HL-60 (cell line): Measurements from ENCODE around the gene USP20.

Source experiments
- DNase-seq, 2 experiments: peaks; one replicate each; pipeline ENCODE4 v3.0.0-alpha.2; 2010 to 2020; ENCODE audit warnings: low read depth in 1 of 2, low spot score in 1 of 2
- H3K27ac ChIP-seq: fragments of 250-450 bp; sonication (Bioruptor Pico); replicated peaks from 2 replicates; pipeline ENCODE4 v1.5.1; 2020; ENCODE audit warnings: mild to moderate bottlenecking, moderate library complexity
- H3K27me3 ChIP-seq: fragments of 250-450 bp; sonication (Bioruptor Pico); 2 replicates; pipeline ENCODE4 v1.5.1; 2021; ENCODE audit warnings: mild to moderate bottlenecking, moderate library complexity; ENCODE audit not compliant: insufficient read depth, poor library complexity, severe bottlenecking
- H3K4me3 ChIP-seq: replicated peaks from 2 replicates; pipeline ENCODE4 v1.5.1; 2011; ENCODE audit warnings: mild to moderate bottlenecking, control low read depth, low read length; ENCODE audit not compliant: insufficient read depth
- GABPA ChIP-seq: IDR thresholded peaks from 2 replicates; pipeline ENCODE4 v1.6.1; 2012; ENCODE audit warnings: low read depth
- POLR2AphosphoS5 ChIP-seq: IDR thresholded peaks from 2 replicates; pipeline ENCODE4 v1.6.1; 2012; ENCODE audit warnings: low read depth
- SPI1 ChIP-seq: IDR thresholded peaks from 2 replicates; pipeline ENCODE4 v1.6.1; 2012; ENCODE audit warnings: low read depth, mild to moderate bottlenecking, borderline replicate concordance
- TF ChIP-seq, protein P1 (sequence below): IDR thresholded peaks from 2 replicates; pipeline ENCODE4 v1.6.1; 2012; ENCODE audit warnings: low read depth; ENCODE audit not compliant: insufficient replicate concordance
- TF ChIP-seq, protein P2 (sequence below): IDR thresholded peaks from one replicate; pipeline ENCODE4 v1.5.1; 2011; ENCODE audit warnings: low read length, control low read depth, inconsistent platforms; ENCODE audit not compliant: insufficient read depth

The USP20 gene

DNA sequence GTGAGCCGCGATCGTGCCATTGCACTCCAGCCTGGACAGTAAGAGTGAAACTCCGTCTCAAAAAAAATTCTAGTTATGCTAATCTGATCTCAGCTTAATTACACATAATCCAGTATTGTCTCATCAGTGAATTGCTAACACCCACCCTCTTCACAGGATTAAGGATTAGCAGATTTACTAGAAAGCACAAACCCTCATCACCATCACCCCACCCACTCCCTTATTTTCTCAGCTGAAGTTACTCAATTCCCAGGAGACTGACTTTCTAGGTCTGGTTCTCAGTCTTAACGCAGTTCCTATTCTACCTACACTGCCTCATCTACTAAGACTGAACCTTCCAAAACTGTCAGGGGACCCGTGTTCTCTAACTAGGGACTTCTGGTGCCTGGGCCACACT lies 23.3 kb upstream of the USP20 start:
- no peak for TF ChIP-seq SPI1
- TF ChIP-seq, protein P1, sequence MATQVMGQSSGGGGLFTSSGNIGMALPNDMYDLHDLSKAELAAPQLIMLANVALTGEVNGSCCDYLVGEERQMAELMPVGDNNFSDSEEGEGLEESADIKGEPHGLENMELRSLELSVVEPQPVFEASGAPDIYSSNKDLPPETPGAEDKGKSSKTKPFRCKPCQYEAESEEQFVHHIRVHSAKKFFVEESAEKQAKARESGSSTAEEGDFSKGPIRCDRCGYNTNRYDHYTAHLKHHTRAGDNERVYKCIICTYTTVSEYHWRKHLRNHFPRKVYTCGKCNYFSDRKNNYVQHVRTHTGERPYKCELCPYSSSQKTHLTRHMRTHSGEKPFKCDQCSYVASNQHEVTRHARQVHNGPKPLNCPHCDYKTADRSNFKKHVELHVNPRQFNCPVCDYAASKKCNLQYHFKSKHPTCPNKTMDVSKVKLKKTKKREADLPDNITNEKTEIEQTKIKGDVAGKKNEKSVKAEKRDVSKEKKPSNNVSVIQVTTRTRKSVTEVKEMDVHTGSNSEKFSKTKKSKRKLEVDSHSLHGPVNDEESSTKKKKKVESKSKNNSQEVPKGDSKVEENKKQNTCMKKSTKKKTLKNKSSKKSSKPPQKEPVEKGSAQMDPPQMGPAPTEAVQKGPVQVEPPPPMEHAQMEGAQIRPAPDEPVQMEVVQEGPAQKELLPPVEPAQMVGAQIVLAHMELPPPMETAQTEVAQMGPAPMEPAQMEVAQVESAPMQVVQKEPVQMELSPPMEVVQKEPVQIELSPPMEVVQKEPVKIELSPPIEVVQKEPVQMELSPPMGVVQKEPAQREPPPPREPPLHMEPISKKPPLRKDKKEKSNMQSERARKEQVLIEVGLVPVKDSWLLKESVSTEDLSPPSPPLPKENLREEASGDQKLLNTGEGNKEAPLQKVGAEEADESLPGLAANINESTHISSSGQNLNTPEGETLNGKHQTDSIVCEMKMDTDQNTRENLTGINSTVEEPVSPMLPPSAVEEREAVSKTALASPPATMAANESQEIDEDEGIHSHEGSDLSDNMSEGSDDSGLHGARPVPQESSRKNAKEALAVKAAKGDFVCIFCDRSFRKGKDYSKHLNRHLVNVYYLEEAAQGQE: no peak
- no peak for TF ChIP-seq GABPA
- TF ChIP-seq, protein P2, sequence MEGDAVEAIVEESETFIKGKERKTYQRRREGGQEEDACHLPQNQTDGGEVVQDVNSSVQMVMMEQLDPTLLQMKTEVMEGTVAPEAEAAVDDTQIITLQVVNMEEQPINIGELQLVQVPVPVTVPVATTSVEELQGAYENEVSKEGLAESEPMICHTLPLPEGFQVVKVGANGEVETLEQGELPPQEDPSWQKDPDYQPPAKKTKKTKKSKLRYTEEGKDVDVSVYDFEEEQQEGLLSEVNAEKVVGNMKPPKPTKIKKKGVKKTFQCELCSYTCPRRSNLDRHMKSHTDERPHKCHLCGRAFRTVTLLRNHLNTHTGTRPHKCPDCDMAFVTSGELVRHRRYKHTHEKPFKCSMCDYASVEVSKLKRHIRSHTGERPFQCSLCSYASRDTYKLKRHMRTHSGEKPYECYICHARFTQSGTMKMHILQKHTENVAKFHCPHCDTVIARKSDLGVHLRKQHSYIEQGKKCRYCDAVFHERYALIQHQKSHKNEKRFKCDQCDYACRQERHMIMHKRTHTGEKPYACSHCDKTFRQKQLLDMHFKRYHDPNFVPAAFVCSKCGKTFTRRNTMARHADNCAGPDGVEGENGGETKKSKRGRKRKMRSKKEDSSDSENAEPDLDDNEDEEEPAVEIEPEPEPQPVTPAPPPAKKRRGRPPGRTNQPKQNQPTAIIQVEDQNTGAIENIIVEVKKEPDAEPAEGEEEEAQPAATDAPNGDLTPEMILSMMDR: no peak
- TF ChIP-seq POLR2AphosphoS5: no peak
- no peak overlapping the region for H3K27ac ChIP-seq
- no peaks in the 10 kb centered on the region for H3K27me3 ChIP-seq
- DNase-seq: no peak
- no peak overlapping the region for H3K4me3 ChIP-seq

DNA sequence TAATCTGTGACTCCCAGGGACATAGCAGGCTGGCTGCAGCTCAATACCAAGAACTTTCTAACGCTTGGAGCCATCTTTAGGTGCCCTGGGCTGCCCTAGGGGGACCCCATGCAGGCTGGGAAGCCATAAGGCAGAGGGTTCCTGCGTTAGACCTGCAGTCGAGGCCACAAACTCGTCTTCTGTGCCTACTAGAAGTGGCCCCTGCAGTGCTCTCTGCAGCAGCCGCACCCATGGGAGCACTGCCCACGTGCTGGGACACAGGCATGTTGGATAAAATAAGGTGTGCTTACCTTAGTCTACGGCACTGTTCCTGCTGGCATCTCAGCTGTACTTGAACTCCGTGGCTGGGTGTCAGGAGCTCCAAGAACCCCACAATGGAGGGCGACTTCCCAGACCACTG lies 22.9 kb upstream of the USP20 start:
- DNase-seq: no peak
- Histone ChIP-seq H3K27ac (no peak overlapping the region), H3K4me3 (no peak overlapping the region), H3K27me3 (no peaks in the 10 kb centered on the region)
- TF ChIP-seq POLR2AphosphoS5: peak; percentile 79
- TF ChIP-seq, protein P2: no peak
- TF ChIP-seq GABPA: no peak

DNA sequence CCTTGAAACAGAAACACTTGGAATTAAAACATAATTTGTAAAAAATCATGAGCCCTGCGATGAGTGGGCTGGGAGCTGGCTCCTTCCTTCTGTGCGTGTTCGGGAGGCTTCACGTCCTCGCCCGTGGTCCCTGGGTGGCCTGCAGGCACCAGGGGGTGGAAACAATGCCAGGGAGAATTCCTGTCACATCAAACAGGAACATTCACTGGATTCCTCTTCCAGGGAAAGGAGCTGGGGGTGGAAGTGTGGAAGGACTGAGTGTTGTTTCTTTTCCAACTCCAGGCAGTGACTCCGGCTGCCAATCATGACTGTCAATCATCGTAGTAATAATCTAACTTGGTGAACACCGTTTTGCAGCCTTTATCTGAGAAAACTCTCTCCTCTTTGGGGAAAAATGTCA lies 21.6 kb upstream of the USP20 start:
- no peak for DNase-seq
- Histone ChIP-seq H3K27me3 (no peaks in the 10 kb centered on the region), H3K4me3 (no peak overlapping the region), H3K27ac (no peak overlapping the region)
- no peak for TF ChIP-seq SPI1
- TF ChIP-seq, protein P1: no peak
- TF ChIP-seq GABPA: no peak
- TF ChIP-seq, protein P2: no peak
- TF ChIP-seq POLR2AphosphoS5: no peak
